Inferior parietal cortex (tissue), 1 donor: ENCODE measurements around the gene CEP57L1.
A peak's percentile ranks its signal among the peaks of the same experiment; 100 is the strongest.
"Not testable (repeated sequence)": the region's sequence is repeated elsewhere in the genome, so short reads cannot be mapped to it uniquely, and the experiment has no call there.

Experiments
- DNase-seq: peaks from one replicate; pipeline ENCODE4 v3.0.0-alpha.2; 2016; ENCODE audit errors: extremely low spot score

Gene CEP57L1

GRCh38 chr6:109073344-109074132, 21.8 kb upstream of the CEP57L1 start:
- DNase-seq, result peak; percentile 95

GRCh38 chr6:109074133-109074415, 21.2 kb upstream of the CEP57L1 start:
- DNase-seq, result no peak

- DNase-seq, result no peak
Measured at GRCh38 chr6:109075934-109076333, 19.4 kb upstream of the CEP57L1 start.

- DNase-seq, result no peak
Measured at GRCh38 chr6:109076377-109076776, 18.9 kb upstream of the CEP57L1 start.

- peak; percentile 67 for DNase-seq
Measured at GRCh38 chr6:109079981-109080380, 15.3 kb upstream of the CEP57L1 start.

- DNase-seq, result no peak
Measured at GRCh38 chr6:109081026-109081425, 14.3 kb upstream of the CEP57L1 start.

- no peak for DNase-seq
Measured at GRCh38 chr6:109081516-109082187, 13.7 kb upstream of the CEP57L1 start.

- DNase-seq, result no peak
Measured at GRCh38 chr6:109082188-109082577, 13.1 kb upstream of the CEP57L1 start.

GRCh38 chr6:109083657-109084056, 11.7 kb upstream of the CEP57L1 start:
- DNase-seq, result no peak

- not testable (repeated sequence) for DNase-seq
Measured at GRCh38 chr6:109084146-109084545, 11.2 kb upstream of the CEP57L1 start.

GRCh38 chr6:109087661-109088264, 7.5 kb upstream of the CEP57L1 start:
- no peak for DNase-seq

GRCh38 chr6:109088995-109089394, 6.3 kb upstream of the CEP57L1 start:
- DNase-seq, result no peak

GRCh38 chr6:109091314-109092024, 3.8 kb upstream of the CEP57L1 start:
- DNase-seq, result no peak

GRCh38 chr6:109092074-109092473, 3.2 kb upstream of the CEP57L1 start:
- no peak for DNase-seq

- DNase-seq, result no peak
Measured at GRCh38 chr6:109093732-109094415, 1.4 kb upstream of the CEP57L1 start.

- peak; percentile 71 for DNase-seq
Measured at GRCh38 chr6:109094416-109095035, 781 bp upstream of the CEP57L1 start, which contains the start of gene SESN1. Gene SESN1, minus strand, starts transcription at chr6:109094846. Its CDS starts 773 bp downstream, at chr6:109094073.

- DNase-seq, result no peak
Measured at GRCh38 chr6:109095835-109096084, 453 bp downstream of the CEP57L1 start.

- no peak for DNase-seq
Measured at GRCh38 chr6:109096208-109096607, 901 bp downstream of the CEP57L1 start.

GRCh38 chr6:109097661-109098060, 2.4 kb downstream of the CEP57L1 start:
- no peak for DNase-seq

- DNase-seq, result no peak
Measured at GRCh38 chr6:109102762-109103161, 7.5 kb downstream of the CEP57L1 start.

GRCh38 chr6:109103942-109104341, 8.6 kb downstream of the CEP57L1 start:
- DNase-seq, result no peak

GRCh38 chr6:109104512-109104911, 9.2 kb downstream of the CEP57L1 start:
- DNase-seq, result no peak
